H1 (cell line): ENCODE measurements around the gene MYH10. TPM values are rescaled to one million over a fixed set of nuclear protein-coding genes. Genes with fewer than 3 reads are reported as not detected.

Experiments used
- CTCF ChIA-PET: fragments of 300-600 bp; sonication (Branson Sonifier 250); formaldehyde crosslinking; loops from one replicate; lab custom pipeline; 2021; ENCODE audit not compliant: partially characterized antibody; lab: Charles Lee
- POLR2A ChIA-PET: fragments of 300-600 bp; sonication (Branson Sonifier 250); formaldehyde crosslinking; loops from one replicate; lab custom pipeline; 2021; ENCODE audit warnings: inconsistent platforms; ENCODE audit not compliant: partially characterized antibody; lab: Charles Lee
- DNase-seq, 2 experiments: peaks; one replicate each; pipeline versions ENCODE4 v3.0.0 to v3.0.0-alpha.2; 2010 to 2022; ENCODE audit warnings: low spot score in 2 of 2, low read depth in 1 of 2, mixed read lengths in 1 of 2
- FAIRE-seq: peaks from 2 replicates; lab custom pipeline; 2011; peaks lifted over from hg19 to GRCh38; lab: Jason Lieb, UNC
- H2AFZ ChIP-seq: 2 replicates; pipeline ENCODE4 v1.8.1; 2012; ENCODE audit warnings: low read length, inconsistent platforms
- H2AK5ac ChIP-seq: 2 replicates; pipeline ENCODE4 v1.6.1; 2013; ENCODE audit warnings: low read depth, low read length
- H2BK120ac ChIP-seq: replicated peaks from 2 replicates; pipeline ENCODE3; 2013; ENCODE audit warnings: low read depth, low read length, inconsistent platforms
- H2BK12ac ChIP-seq: 2 replicates; pipeline ENCODE4 v1.6.1; 2013; ENCODE audit warnings: low read depth, low read length
- H2BK15ac ChIP-seq: 2 replicates; pipeline ENCODE4 v1.6.1; 2013; ENCODE audit warnings: low read length
- H2BK20ac ChIP-seq: 2 replicates; pipeline ENCODE4 v1.6.1; 2013; ENCODE audit warnings: low read length
- H2BK5ac ChIP-seq: 2 replicates; pipeline ENCODE4 v1.6.1; 2013; ENCODE audit warnings: low read depth, low read length
- H3K14ac ChIP-seq: 2 replicates; pipeline ENCODE4 v1.6.1; 2013; ENCODE audit warnings: inconsistent platforms; ENCODE audit not compliant: insufficient read length
- H3K18ac ChIP-seq: 2 replicates; pipeline ENCODE4 v1.6.1; 2013; ENCODE audit warnings: low read length; ENCODE audit errors: extremely low read depth
- H3K23ac ChIP-seq: 2 replicates; pipeline ENCODE4 v1.6.1; 2013; ENCODE audit warnings: inconsistent platforms; ENCODE audit not compliant: insufficient read length
- H3K23me2 ChIP-seq: 2 replicates; pipeline ENCODE4 v1.6.1; 2013; ENCODE audit warnings: low read depth, low read length
- H3K27ac ChIP-seq: 2 replicates; pipeline ENCODE4 v1.6.1; 2011; ENCODE audit warnings: low read depth, low read length, inconsistent platforms
- H3K27me3 ChIP-seq, 4 experiments: replicated peaks in 1 of 4; 1 replicate in 1 of 4; 2 replicates in 3 of 4; pipeline versions ENCODE4 v1.6.1 to v1.8.1; 2011 to 2013; ENCODE audit warnings: low read length in 3 of 4, mild to moderate bottlenecking in 3 of 4, inconsistent platforms in 2 of 4, mixed read lengths in 2 of 4, moderate library complexity in 1 of 4; ENCODE audit not compliant: control insufficient read depth in 3 of 4, insufficient read depth in 3 of 4; ENCODE audit errors: extremely low read depth in 1 of 4
- H3K36me3 ChIP-seq, 4 experiments: 2 replicates each; pipeline versions ENCODE4 v1.6.1 to v1.8.1; 2011 to 2013; ENCODE audit warnings: mild to moderate bottlenecking in 4 of 4, low read length in 3 of 4, moderate library complexity in 2 of 4, control low read depth in 1 of 4, inconsistent platforms in 1 of 4; ENCODE audit not compliant: insufficient read depth in 4 of 4, control insufficient read depth in 2 of 4
- H3K4ac ChIP-seq: replicated peaks from 2 replicates; pipeline ENCODE3; 2013; ENCODE audit warnings: low read length, low read depth, mixed read lengths, inconsistent platforms; ENCODE audit not compliant: insufficient read length
- H3K4me1 ChIP-seq, 4 experiments: replicated peaks in 1 of 4; 1 replicate in 1 of 4; 2 replicates in 3 of 4; pipeline versions ENCODE4 v1.6.1 to v1.8.1; 2011 to 2013; ENCODE audit warnings: low read length in 3 of 4, inconsistent platforms in 2 of 4, mixed read lengths in 1 of 4; ENCODE audit not compliant: insufficient read depth in 4 of 4, control insufficient read depth in 3 of 4
- H3K4me2 ChIP-seq, 2 experiments: 2 replicates each; pipeline versions ENCODE4 v1.6.1 to v1.8.1; 2011 to 2013; ENCODE audit warnings: low read depth in 2 of 2, low read length in 2 of 2, control low read depth in 1 of 2, inconsistent platforms in 1 of 2, mild to moderate bottlenecking in 1 of 2; ENCODE audit not compliant: insufficient read depth in 1 of 2
- H3K4me3 ChIP-seq, 4 experiments: fragments of 200-600, 300-600 bp in 1 of 4; sonication (generic), shearing (Covaris generic), sonication (Bioruptor Twin) in 1 of 4; 2 replicates each; pipeline versions ENCODE4 v1.5.1 to v1.8.1; 2011 to 2016; ENCODE audit warnings: low read length in 4 of 4, low read depth in 3 of 4, control low read depth in 2 of 4, inconsistent platforms in 2 of 4, mild to moderate bottlenecking in 2 of 4, mixed read lengths in 1 of 4, moderate library complexity in 1 of 4; ENCODE audit not compliant: insufficient read depth in 2 of 4; ENCODE audit errors: extremely low read depth in 1 of 4
- H3K56ac ChIP-seq: replicated peaks from 2 replicates; pipeline ENCODE3; 2013; ENCODE audit warnings: low read depth, mild to moderate bottlenecking, mixed read lengths, low read length, inconsistent platforms; ENCODE audit not compliant: insufficient read length
- H3K79me1 ChIP-seq: 2 replicates; pipeline ENCODE4 v1.6.1; 2013; ENCODE audit warnings: low read depth, low read length, control low read depth
- H3K79me2 ChIP-seq, 2 experiments: 2 replicates each; pipeline versions ENCODE4 v1.6.1 to v1.8.1; 2012 to 2013; ENCODE audit warnings: low read length in 2 of 2, mild to moderate bottlenecking in 2 of 2, inconsistent platforms in 1 of 2; ENCODE audit not compliant: insufficient read depth in 2 of 2, control insufficient read depth in 1 of 2
- H3K9ac ChIP-seq, 4 experiments: replicated peaks in 1 of 4; 1 replicate in 1 of 4; 2 replicates in 3 of 4; pipeline versions ENCODE4 v1.6.1 to v1.8.1; 2011 to 2013; ENCODE audit warnings: low read depth in 3 of 4, low read length in 3 of 4, control low read depth in 2 of 4, mild to moderate bottlenecking in 2 of 4, moderate library complexity in 2 of 4, inconsistent platforms in 1 of 4; ENCODE audit errors: extremely low read depth in 1 of 4
- H3K9me3 ChIP-seq, 2 experiments: 2 replicates each; pipeline versions ENCODE4 v1.6.1 to v1.8.1; 2012 to 2013; ENCODE audit warnings: mild to moderate bottlenecking in 2 of 2, moderate library complexity in 2 of 2, control low read depth in 1 of 2, inconsistent platforms in 1 of 2, low read depth in 1 of 2, low read length in 1 of 2, mixed read lengths in 1 of 2; ENCODE audit not compliant: insufficient read depth in 2 of 2
- H4K20me1 ChIP-seq, 2 experiments: replicated peaks in 1 of 2; 2 replicates each; pipeline versions ENCODE3 to v1.8.1; 2011 to 2013; ENCODE audit warnings: inconsistent platforms in 2 of 2, low read length in 2 of 2, mild to moderate bottlenecking in 1 of 2; ENCODE audit not compliant: insufficient read depth in 2 of 2, control insufficient read depth in 1 of 2
- H4K5ac ChIP-seq: 2 replicates; pipeline ENCODE4 v1.6.1; 2013; ENCODE audit warnings: low read length, low read depth, mixed read lengths, inconsistent platforms; ENCODE audit not compliant: insufficient read length
- H4K8ac ChIP-seq: 2 replicates; pipeline ENCODE4 v1.8.0; 2013; ENCODE audit warnings: mild to moderate bottlenecking, moderate library complexity, low read length, inconsistent platforms; ENCODE audit not compliant: insufficient read depth; ENCODE audit errors: extremely low read depth
- H4K91ac ChIP-seq: replicated peaks from 2 replicates; pipeline ENCODE3; 2013; ENCODE audit warnings: low read length, mixed read lengths, inconsistent platforms; ENCODE audit not compliant: insufficient read length
- RFX5 ChIP-seq: IDR thresholded peaks from 2 replicates; pipeline ENCODE4 v1.6.1; 2011; ENCODE audit warnings: low read depth, low read length, improper control_type of control experiment, borderline replicate concordance
- WGBS, 2 experiments: shearing (Covaris generic) in 1 of 2; methylation state at CpG; one replicate each; pipeline versions ENCODE4 v1.1.6 to v1.1.7; 2013 to 2015; ENCODE audit warnings: low lambda C conversion rate in 2 of 2, mixed read lengths in 2 of 2, inconsistent platforms in 1 of 2, low coverage in 1 of 2, missing lambda C conversion rate in 1 of 2; ENCODE audit not compliant: insufficient replicate concordance in 2 of 2, insufficient coverage in 1 of 2, insufficient read length in 1 of 2; ENCODE audit errors: extremely low coverage in 1 of 2, missing lambda C conversion rate in 1 of 2; 5-methylcytosine and 5-hydroxymethylcytosine counted together
- polyA plus RNA-seq, 7 experiments: library from polyadenylated mRNA; depleted of rRNA in 3 of 7; stranded (reverse) in 5 of 7; unstranded in 2 of 7; fragments of >200 nt in 5 of 7; fragments of 200-250 nt in 2 of 7; gene quantifications; 1 replicate in 5 of 7; 2 replicates in 1 of 7; 4 replicates in 1 of 7; pipeline versions ENCODE4 v1.2.1 to v1.2.3, GENCODE V29; 2011 to 2013; ENCODE audit warnings: missing spikeins in 2 of 7, mixed read lengths in 2 of 7
- total RNA-seq: library from RNA; stranded (reverse); fragmentation: NEBNext Ultra II Directional; extraction: Animal tissue kit (Norgen Biotek cat#: 25700); gene quantifications from 2 replicates; pipeline ENCODE4 v1.2.1, GENCODE V29; 2021

Gene MYH10
- total and polyA plus RNA-seq, 2 of the 8 experiments (the other 6 are each of a cell fraction or from before 2014, with no cell fraction given): 64.1 to 289 TPM

DNA sequence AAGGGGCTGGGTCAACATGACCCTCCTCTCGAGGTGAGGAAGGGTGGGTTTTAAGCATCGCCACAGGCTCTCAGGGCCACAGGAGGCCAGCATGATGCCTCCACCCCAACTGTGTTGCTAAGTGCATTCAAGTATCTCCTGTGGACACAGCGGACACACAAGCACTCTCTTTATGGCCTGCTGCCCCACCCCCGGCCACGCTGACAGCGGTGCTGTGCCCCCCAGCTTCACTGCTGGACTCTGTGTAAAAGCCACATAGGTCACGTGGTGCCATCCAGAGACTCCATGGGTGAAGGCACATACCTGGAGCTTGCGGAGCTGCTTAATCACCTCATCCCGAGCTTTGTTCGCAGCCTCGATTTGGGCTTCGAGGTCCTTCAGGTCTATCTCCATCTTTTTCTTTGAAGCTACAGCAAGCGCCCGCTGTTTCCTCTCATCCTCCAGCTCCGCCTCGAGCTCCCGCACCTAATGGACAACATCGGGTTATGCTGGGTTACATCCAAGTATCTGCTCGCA is 143.3 kb downstream of the MYH10 start:
- no peak overlapping the region for H3K23ac ChIP-seq
- no peak overlapping the region for H2AFZ ChIP-seq
- H4K8ac ChIP-seq: peak overlapping the region; percentile 16; the same call in 1 of the 2 replicates
- ChIA-PET POLR2A (interaction anchor here (1.2 kb wide), 1 partner anchor 22 kb away, joined by 3 read pairs; no protein-coding TSS in a partner anchor), CTCF (interaction anchor here (0.5 to 2.2 kb wide), 4 partner anchors 9 to 1495 kb away, joined by 3 to 9 read pairs (median 4); no protein-coding TSS in a partner anchor)
- no peak overlapping the region for H3K14ac ChIP-seq
- peaks cover 3 to 4% of the 10 kb centered on the region in 2 experiments for H4K20me1 ChIP-seq
- no peak overlapping the region for H2BK20ac ChIP-seq
- no peaks in the 10 kb centered on the region for H3K23me2 ChIP-seq
- no peaks in the 10 kb centered on the region for H3K79me1 ChIP-seq
- H4K91ac ChIP-seq: no peak overlapping the region
- H2BK15ac ChIP-seq: no peak overlapping the region
- no peak overlapping the region for H3K4me3 ChIP-seq
- H2BK120ac ChIP-seq: no peak overlapping the region
- no peak overlapping the region for H2BK5ac ChIP-seq
- no peaks in the 10 kb centered on the region for H3K79me2 ChIP-seq
- 84% methylated on average over 19 of the region's 19 CpGs; no CpG with 5 or more reads in 1 of the 2 experiments for WGBS, 2 experiments
- no peaks in the 10 kb centered on the region for H3K4me1 ChIP-seq
- H3K9ac ChIP-seq: no peak overlapping the region
- DNase-seq (no peak), FAIRE-seq (no peak)
- no peaks in the 10 kb centered on the region for H3K9me3 ChIP-seq
- H3K18ac ChIP-seq: no peak overlapping the region
- H3K4me2 ChIP-seq: no peak overlapping the region
- H4K5ac ChIP-seq: no peak overlapping the region
- H2BK12ac ChIP-seq: no peak overlapping the region
- peaks cover 53 to 96% (median 72%) of the 10 kb centered on the region in 4 experiments for H3K36me3 ChIP-seq
- H3K27ac ChIP-seq: no peak overlapping the region
- H3K27me3 ChIP-seq: no peaks in the 10 kb centered on the region
- H2AK5ac ChIP-seq: no peak overlapping the region
- no peak overlapping the region for H3K56ac ChIP-seq
- no peak overlapping the region for H3K4ac ChIP-seq
- TF ChIP-seq RFX5: no peak
